ENCODE data around the gene SGCD.

Gene SGCD

DNA sequence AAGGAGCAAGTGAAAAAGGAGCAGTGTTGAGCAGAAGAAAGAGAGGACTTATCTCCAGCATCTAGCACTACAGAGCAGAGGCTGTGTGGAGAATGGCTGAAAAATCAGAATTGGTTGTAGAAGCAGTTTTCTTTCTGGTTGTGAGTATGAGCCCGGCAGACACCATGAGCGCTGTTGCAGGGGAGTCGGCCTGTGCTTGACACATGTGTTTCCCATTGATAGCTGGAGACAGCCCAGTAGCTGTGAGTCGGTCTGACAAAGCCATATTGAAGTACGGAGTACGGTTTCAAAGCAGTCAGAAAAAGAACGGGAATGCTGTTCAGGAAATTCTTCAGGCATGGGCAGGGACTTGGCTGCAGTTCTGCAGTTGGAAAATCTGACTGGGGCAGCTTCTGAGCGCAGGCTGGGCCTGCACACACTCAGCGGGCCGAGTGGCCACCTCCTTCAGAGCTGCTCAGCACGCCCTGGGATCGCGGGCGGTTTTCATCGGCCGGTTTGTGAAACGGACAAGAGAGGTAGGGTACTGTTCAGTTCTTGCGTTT lies at the start of gene SGCD:
TSS of gene SGCD (plus strand) at position 447 of the 542 bp plus-strand sequence.
- no peak within 1 kb of the TSS for H3K4me3 ChIP-seq (ENCODE audit: low read depth, low read length)

DNA sequence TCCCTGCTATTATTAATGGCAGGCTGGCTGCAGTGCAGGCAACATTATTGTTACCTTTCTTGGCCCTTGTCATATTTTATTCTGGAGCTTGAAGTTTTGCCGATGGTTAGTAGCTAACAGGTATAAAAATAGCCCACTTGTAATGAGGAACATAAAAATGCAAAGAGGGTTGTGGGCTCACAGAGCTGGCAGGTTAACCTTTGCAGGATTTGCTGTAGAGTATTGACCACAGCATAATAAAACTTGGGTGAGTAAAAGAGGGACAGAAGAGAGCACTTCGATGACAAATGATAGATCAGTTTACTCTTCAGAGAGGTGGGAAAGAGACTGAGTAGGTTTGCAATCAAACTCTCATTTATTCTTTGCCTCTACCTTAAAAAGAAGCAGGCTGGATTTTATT lies 49.7 kb upstream of the SGCD start:
- no peak overlapping the region for H3K4me3 ChIP-seq (ENCODE audit: low read depth, low read length)

DNA sequence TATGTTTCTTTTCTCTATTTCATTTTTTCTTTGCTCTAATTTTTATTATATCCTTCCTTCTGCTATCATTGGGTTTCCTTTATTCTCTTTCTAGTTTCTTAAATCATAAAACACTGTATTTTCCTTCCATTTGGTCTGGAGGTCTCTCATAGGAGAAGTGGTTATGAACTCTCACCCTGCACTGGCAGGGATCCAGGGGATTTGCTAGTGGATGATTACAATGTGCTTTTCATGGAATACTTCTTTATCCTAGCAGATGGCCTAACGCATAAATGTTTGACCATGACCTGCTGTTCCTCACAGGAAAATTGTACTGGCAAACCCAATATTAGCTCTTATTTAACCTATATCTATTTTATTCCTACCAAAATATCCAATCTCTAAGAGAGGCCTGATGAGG lies 31.5 kb upstream of the SGCD start:
- H3K4me3 ChIP-seq (ENCODE audit: low read depth, low read length) = no peak overlapping the region

DNA sequence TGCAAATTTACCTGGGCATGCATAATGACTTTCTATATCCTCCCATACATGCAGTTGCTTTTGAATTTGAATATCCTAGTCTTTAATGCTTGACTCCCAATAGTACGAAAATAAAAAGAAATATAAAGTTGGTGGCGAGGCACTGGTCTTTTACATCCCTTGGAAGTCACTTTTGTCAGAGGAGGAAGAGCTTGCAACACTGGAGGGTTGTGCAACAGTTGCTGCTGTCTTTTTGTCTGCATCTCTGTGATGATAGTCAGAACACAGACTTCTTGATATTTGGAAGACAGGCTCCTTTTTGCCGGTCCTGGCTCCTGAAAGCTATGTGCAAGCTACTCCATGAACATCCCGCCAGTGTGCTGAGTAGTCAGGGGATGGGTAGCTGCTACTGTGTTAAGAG lies 16.8 kb upstream of the SGCD start:
- no peak overlapping the region for H3K4me3 ChIP-seq (ENCODE audit: low read depth, low read length)

DNA sequence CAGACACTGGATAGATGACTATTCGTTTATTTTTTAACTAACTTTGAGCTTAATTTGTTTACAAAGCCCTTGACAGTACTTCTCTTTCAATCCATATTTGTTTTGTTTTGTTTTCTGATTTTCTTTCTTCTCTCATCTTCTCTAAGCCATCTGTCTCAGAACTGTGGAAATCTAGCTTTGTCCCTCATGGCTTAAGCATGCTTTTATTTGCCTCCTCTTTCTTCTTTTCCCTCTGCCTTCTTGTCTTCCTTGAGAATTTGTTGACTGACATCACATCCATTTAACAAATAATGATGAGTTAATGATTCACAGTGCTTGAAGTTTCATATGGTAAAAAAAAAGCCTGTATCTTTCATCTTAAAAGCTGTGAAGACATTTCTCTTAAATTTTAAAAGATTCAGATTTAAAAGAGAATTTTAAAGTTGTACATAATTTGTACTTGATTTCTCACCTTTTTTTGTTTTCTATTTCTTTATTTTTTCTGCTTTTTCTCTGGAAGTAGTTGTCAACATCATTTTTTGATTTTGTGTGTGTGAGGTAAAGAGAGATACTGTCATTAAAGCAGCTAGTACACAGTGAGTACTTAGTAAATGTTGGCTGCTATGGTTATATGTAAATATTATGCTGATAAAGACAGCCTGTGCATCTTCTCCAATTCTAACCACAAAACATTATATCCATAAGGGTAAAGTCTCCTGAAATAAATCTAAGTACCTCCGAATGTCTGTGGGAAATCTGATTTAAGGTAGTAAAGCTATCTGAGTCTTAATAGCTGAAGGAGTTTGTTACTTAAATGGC lies 13.9 kb upstream of the SGCD start:
- H3K4me3 ChIP-seq (ENCODE audit: low read depth, low read length) = no peak overlapping the region

DNA sequence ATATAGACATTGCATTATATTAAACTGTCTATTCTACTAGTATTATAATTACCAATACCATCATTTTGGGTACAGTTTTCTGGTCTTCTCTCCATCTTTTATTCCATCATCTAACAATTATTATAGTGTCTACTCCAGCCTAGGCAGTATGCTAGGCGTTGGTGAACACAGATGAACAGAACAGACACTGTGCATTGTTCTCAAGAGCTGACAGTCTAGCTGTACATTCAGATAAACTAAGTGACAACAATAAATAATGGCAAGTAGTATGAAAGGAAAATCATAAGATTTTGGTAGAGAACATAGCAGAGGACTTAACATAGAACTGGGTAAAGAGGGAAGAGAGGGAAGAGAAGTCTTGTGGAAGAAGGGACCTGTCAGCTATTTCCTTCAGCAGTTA lies 12.5 kb upstream of the SGCD start:
- no peak overlapping the region for H3K4me3 ChIP-seq (ENCODE audit: low read depth, low read length)

DNA sequence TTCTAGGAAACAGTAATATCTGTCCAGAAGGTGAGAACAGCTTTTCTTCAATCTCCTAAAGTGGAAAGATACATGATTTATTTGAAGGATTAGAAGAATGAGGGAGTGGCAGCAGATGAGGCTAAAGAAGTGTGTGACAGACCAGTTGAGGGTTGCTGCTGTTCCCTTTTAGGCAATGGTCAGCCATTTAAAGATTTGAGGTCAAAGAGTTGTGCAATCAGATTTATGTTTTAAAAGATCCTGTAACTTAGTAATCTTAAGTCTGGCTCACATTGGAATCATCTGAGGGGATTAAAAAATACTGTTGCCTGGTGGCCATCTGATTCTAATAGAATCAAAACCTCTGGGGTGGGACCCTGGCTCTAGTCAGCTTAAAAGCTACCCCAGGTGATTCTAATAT lies 4.3 kb upstream of the SGCD start:
- H3K4me3 ChIP-seq (ENCODE audit: low read depth, low read length) = no peak overlapping the region

DNA sequence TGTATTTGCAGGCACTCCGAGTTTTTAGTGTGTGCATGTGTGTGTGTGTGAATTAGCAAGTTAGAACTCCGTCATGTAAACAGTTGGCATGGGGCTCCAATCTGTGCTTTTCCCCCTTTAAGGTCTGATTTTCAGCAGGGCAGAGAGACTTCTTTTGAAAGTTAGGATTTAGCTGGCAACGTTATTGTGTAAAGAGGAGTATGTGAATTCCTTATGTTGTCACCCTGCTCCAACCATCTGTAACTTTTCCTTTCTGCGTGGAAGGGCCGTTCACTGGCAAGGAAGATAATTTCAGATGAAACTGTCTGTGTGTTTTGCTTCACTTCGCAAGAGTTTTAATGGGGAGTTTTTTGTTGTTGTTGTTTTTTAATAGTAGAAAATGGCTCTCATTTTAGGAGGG lies 332 bp downstream of the SGCD start:
- H3K4me3 ChIP-seq (ENCODE audit: low read depth, low read length) = no peak overlapping the region

DNA sequence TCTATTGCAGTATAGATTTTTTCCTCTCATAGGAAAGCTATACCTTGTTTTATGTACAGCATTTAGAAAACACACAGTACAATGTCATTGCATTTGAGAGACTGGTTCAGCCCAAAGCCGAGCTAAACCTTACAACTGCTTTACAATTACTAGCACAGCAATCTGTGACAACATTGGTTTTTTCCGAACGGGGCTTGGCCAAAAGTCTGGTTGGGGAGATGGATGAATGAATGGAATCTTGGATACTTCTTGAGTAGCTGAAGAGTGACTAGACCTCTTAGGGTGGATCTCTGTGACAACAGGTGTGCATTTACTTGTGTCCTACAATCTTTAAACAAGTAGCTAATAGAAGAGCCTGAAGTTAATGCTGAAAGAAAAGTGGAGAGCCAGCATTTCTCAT lies 1.2 kb downstream of the SGCD start:
- H3K4me3 ChIP-seq (ENCODE audit: low read depth, low read length) = no peak overlapping the region

DNA sequence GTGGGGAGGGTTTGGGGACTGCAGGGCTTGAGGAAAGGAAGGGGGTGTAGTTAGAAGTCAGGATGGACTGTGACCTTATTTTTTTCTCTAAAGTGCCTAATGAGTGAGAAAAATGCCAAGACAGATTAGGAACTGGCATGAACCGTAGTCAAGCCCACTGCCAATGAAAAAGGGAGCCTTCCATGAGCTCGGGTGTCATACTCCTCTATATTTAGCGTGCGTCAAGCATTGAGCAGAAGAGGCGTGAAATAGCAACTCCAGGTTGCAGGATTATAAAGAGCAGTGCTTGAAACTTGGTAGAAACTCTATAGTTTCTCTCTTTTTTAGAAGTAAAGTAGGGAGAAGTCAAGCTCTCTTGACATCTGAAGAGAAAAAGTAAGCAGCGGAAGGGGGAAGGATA lies 1.8 kb downstream of the SGCD start:
- H3K4me3 ChIP-seq (ENCODE audit: low read depth, low read length) = no peak overlapping the region

DNA sequence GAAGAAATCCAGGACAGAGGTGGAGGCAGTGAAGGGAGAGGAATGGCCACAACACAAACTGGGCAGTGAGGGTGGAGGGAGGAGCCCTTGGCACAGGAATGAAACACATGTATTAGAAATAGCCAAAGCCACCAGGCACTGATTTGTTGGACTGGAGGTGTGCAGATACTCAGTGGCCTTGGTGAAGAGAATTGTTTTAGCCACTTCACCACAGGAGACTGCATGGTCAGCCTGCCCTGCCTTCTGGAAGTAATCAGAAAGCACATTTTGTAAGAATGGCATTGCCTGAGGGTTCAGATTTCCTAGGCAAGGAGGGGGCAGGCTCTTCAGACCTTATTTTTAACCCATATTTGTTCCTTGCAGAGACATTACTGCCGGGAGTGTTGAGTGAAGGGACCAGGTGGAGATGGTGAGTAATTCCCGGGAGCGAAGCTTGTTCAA lies 2.2 kb downstream of the SGCD start:
- no peak overlapping the region for H3K4me3 ChIP-seq (ENCODE audit: low read depth, low read length)

DNA sequence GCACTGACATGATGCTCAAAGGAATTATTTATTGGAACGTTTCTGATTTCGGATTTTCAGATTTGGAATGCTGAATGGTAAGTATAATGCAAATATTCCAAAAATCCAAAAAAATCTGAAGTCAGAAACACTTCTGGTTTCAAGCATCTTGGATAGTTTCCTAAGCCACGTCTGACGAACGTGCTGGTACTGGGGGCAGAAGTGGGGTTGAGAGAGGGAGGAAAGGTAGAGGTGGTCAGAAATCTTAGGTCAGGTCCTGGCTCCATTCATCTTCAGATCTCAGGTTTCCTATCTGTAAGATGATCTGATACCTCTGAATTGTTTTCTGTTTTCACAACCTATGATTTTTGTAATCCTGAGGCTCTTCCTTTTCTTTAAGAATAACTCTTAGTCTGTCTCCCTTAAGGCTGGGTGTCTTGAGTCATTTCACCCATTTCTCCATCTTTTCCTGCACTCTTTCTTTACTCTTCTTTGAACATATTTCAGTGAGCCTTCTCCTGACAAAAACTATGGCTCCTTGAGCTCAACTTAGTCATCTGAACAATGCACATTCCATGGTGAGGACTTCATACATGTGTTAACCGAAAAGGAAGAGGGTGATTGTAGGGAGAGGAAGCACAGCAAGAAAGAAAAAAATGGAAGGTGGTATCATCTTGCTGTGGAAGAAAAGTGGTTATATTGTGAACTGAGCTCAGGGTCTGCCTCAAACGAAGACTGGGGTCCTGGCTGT lies 3.3 kb downstream of the SGCD start:
- no peak overlapping the region for H3K4me3 ChIP-seq (ENCODE audit: low read depth, low read length)

DNA sequence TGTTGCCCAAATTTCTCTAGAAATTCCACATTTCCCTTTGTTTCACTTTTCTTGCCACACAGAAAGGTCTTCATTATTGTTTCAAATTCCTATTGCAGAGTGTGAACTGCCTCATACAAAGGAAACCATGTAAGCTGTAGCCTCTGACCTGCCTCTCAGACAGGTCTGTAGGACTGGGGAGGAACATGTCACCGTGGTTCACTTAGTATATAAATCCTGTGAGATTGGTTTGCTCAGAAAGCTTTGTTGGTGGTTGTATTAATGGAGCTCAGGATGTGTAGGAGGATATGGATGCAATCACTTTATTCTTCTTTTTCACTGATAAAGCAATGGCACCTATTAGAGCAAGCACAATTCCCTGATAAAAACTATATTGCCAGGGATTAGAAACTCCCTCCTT lies 4.2 kb downstream of the SGCD start:
- no peak overlapping the region for H3K4me3 ChIP-seq (ENCODE audit: low read depth, low read length)

DNA sequence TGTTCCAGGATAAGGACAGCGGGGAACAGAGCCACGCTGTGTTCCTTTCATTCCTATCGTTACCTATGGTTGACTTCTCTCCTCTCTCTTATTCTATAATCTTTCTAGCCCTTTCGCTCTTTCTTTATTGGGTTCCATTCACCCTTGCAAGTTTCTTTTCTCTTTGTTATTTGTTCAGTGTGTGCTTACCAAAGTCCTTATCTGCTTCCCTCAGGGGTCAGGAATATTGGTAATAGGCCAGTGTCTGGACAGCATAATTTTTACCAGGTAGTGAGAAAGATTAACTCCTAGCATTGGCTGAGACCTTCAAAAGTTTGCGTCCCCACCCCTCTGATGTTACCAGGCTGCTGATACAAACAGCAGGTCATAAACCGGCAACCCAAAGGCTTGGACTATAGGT lies 4.9 kb downstream of the SGCD start:
- no peak overlapping the region for H3K4me3 ChIP-seq (ENCODE audit: low read depth, low read length)

DNA sequence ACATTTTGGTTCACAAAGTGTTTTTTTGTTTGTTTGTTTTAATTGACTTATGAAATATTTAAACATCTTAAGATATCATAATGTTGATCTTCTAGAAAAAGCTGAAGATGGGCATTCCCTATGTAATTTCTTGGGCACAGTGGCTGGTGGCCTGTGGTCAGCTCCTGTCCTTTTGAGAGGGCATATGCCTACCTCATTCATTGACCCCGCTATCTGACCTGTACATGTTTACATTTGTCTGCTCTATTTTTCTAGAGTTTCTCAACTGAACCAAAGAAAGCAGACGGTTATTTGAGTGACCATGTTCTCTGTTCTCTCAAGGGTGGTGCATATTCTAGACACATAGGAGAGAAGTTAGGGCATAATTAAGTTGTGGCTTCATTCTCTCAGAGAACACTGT lies 5.3 kb downstream of the SGCD start:
- H3K4me3 ChIP-seq (ENCODE audit: low read depth, low read length) = no peak overlapping the region

DNA sequence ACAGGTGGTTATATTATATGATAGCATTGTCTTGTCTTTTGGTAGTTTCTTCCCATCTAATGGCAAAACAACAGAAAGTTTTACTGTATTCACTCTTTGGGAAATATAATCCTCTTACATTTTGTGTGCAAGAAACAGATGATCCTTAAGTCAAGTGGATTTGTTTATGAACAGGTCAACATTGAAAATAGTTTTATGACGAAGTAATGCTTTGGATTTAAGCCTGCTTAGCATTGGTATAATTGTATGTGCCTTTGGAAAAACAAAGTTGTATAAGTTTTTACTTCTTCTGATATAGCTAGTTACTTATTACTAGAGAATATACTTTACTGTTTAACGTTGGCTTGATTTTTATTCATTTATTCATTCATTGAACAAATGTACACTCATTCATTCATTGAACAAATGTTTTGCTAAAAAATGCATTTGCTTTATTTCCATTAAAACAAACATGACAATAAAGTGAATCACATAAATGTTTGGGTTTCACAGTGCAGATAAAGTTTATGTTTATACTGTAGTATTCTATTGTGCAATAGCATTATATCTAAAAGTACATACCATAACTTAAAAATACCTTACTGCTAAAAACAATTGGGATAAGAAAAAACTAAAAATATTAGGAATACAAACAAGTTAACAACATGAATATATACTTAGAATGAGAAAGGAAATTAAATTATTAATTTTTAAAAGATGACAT lies 12.3 kb downstream of the SGCD start:
- no peak overlapping the region for H3K4me3 ChIP-seq (ENCODE audit: low read depth, low read length)

DNA sequence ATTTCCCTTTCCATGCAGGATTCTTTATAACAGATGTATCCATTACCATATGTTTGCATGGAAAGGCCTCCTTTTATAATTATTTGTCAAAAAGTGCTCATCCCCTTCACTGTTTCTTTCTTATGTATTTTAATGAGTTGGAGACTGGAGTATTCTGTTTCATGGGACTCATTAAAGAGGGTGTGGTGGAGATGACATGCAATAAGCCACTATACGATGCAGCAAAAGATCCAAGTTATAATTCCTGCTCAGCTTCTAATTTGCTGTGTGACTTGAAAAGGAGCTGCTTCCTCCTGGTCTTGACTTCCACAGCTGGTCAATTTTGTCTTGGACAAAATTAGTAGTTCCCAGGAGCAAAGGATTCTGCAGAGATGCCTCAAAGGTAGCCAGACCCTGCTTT lies 13.9 kb downstream of the SGCD start:
- no peak overlapping the region for H3K4me3 ChIP-seq (ENCODE audit: low read depth, low read length)

DNA sequence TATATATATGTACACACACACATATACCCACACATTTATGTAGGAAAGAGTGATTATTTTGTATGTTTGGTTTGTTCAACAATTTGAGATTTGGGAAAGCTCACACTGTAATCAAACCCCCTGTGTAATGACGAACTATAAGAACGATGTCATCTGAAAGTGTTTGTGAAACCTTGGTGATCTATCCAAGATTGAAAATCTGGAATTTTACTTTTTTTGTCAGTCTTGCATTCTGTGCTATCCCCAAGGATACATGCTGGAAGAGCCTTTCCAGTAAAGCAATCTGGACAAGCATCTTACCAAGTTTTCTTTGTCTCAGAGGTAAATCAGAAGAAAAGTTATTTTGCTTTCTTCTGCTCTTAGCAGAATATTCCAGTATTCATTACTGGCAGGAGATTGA lies 23.3 kb downstream of the SGCD start:
- no peak overlapping the region for H3K4me3 ChIP-seq (ENCODE audit: low read depth, low read length)

DNA sequence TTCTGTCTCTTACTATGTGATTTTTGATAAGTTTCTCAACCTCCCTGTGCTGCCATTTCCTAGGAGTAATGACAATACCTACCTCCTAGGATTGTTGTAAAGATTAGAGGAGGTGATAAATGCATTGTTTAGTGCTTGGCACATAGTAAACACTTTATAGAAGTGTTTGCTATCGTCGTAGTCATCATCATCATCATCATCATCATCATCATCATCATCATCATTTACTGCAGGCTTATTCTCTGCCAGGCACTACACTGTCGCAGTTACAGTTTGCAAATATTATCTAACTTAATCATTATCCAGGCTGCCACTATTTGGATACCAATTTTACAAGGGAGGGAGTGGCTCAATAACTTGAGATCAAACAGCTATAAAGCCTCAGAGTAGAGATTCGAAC lies 24.5 kb downstream of the SGCD start:
- H3K4me3 ChIP-seq (ENCODE audit: low read depth, low read length) = no peak overlapping the region

DNA sequence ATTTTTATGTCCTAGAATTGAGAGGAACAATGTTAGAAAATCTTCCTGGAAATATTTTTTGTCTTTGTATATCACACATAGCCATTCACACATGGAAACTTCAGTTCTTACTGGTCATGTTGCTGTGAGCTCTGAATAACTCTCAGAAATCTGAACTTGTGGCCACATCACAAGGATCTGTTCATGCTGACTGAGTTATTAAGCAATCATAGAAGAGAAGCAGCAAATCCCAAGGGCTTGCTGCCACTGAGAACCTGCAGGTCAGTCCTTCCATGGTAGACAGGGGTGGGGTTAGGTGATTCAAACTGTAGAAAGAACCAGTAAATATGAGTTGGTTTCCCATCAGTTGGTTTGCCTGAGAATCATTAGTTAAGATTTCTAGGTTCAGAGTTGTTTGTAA lies 27.6 kb downstream of the SGCD start:
- no peak overlapping the region for H3K4me3 ChIP-seq (ENCODE audit: low read depth, low read length)

DNA sequence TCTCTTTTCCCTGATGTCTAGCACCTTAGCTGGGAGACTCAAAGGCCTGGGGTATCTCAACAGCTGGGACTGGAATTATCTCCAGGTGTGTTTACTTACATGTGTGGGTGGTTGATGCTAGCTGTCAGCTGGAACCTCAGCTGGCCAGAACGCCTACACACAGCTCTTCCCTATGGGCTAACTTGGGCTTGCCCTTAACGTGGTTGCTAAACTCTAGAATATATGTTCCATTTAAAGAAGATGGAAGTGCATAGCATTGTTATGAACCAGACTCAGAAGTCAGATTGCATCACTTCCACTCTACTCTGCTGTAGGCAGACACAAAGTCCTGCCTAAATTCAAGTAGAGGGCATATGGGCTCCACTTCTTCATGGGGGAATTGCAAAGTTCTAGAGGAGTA lies 29.3 kb downstream of the SGCD start:
- H3K4me3 ChIP-seq (ENCODE audit: low read depth, low read length) = no peak overlapping the region

DNA sequence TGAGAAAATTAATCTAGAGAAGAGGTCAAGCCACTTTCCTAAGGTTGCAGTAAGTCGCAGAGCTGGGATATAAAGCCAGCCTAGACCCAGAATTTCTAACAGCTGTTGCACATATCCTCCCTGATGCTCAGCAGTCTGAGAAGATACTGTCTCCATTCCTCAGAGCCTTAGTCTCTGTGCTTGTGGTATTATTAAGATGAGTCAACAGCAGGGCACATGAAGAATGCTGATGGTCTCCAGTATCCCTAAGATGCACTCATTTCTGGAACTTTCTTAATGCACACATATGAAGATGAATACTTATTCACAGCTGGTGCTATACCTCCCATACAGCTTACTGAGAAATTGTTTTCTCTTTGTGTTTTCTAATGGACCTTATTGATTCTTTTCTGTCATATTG lies 32.5 kb downstream of the SGCD start:
- no peak overlapping the region for H3K4me3 ChIP-seq (ENCODE audit: low read depth, low read length)
